IMR-90 (cell line): ENCODE results near the gene SIM1. TPM values are rescaled to one million over a fixed set of nuclear protein-coding genes. Genes with fewer than 3 reads are reported as not detected.

Experiments used
- ATAC-seq: fragments of 200-7000 bp; cut with Tn5 transposase; 2 replicates; pipeline ENCODE4 v1.9.1; 2020; ENCODE audit warnings: low read depth, mild to moderate bottlenecking, moderate library complexity
- BruUV-seq: library from RNA; stranded (reverse); fragments of 400-500 nt; replicated peaks from 2 replicates; lab custom pipeline; 2021; lab: Mats Ljungman, UMichigan
- CTCF ChIA-PET: fragments of 300-600 bp; formaldehyde crosslinking; extraction: SDS; loops from one replicate; lab custom pipeline; 2021; ENCODE audit warnings: antibody characterized with exemption; lab: Yijun Ruan, JAX
- POLR2A ChIA-PET: fragments of 300-600 bp; sonication (Branson Sonifier 250); formaldehyde crosslinking; loops from one replicate; lab custom pipeline; 2022; ENCODE audit warnings: antibody characterized with exemption; ENCODE audit not compliant: unreplicated experiment; lab: Charles Lee
- DNase-seq: peaks from one replicate; pipeline ENCODE4 v3.0.0; 2013
- H2AFZ ChIP-seq: replicated peaks from 2 replicates; pipeline ENCODE3; 2013; ENCODE audit warnings: low read length, mild to moderate bottlenecking; ENCODE audit not compliant: poor library complexity
- H2AK5ac ChIP-seq: 2 replicates; pipeline ENCODE4 v1.6.1; 2013; ENCODE audit warnings: low read depth, low read length, inconsistent platforms
- H2AK9ac ChIP-seq: replicated peaks from 2 replicates; pipeline ENCODE3; 2013; ENCODE audit warnings: mild to moderate bottlenecking, low read depth, low read length, moderate library complexity; ENCODE audit not compliant: poor library complexity
- H2BK120ac ChIP-seq: 2 replicates; pipeline ENCODE4 v1.6.1; 2013; ENCODE audit warnings: low read depth, low read length, inconsistent platforms
- H2BK15ac ChIP-seq: 3 replicates; pipeline ENCODE4 v1.6.1; 2013; ENCODE audit warnings: low read depth, low read length, inconsistent platforms
- H2BK20ac ChIP-seq: 2 replicates; pipeline ENCODE4 v1.6.1; 2013; ENCODE audit warnings: low read depth, mild to moderate bottlenecking, inconsistent platforms, low read length, moderate library complexity
- H2BK5ac ChIP-seq: 2 replicates; pipeline ENCODE4 v1.6.1; 2013; ENCODE audit warnings: mild to moderate bottlenecking, low read depth, low read length, inconsistent platforms; ENCODE audit not compliant: poor library complexity, severe bottlenecking
- H3K14ac ChIP-seq: replicated peaks from 2 replicates; pipeline ENCODE4 v1.6.1; 2013; ENCODE audit warnings: low read depth, low read length, inconsistent platforms
- H3K18ac ChIP-seq: 2 replicates; pipeline ENCODE4 v1.6.1; 2013; ENCODE audit warnings: low read depth, low read length, control low read depth
- H3K23ac ChIP-seq: 2 replicates; pipeline ENCODE4 v1.6.1; 2013; ENCODE audit warnings: low read depth, low read length, inconsistent platforms
- H3K27ac ChIP-seq: 2 replicates; pipeline ENCODE4 v1.5.1; 2013; ENCODE audit warnings: mild to moderate bottlenecking, control low read depth, low read length; ENCODE audit not compliant: insufficient read depth
- H3K27me3 ChIP-seq: 2 replicates; pipeline ENCODE4 v1.6.1; 2013; ENCODE audit warnings: low read length; ENCODE audit not compliant: control insufficient read depth, insufficient read depth
- H3K36me3 ChIP-seq: 2 replicates; pipeline ENCODE4 v1.6.1; 2013; ENCODE audit warnings: low read length, mixed read lengths; ENCODE audit not compliant: control insufficient read depth, insufficient read depth
- H3K4ac ChIP-seq: 2 replicates; pipeline ENCODE4 v1.6.1; 2013; ENCODE audit warnings: low read depth, low read length, inconsistent platforms
- H3K4me1 ChIP-seq: 2 replicates; pipeline ENCODE4 v1.6.1; 2013; ENCODE audit warnings: low read length, mixed read lengths; ENCODE audit not compliant: control insufficient read depth, insufficient read depth
- H3K4me2 ChIP-seq: 2 replicates; pipeline ENCODE4 v1.6.1; 2013; ENCODE audit warnings: low read depth, mild to moderate bottlenecking, control low read depth, low read length, moderate library complexity
- H3K4me3 ChIP-seq: 2 replicates; pipeline ENCODE4 v1.5.1; 2013; ENCODE audit warnings: low read depth, mild to moderate bottlenecking, control low read depth, low read length, moderate library complexity; ENCODE audit not compliant: insufficient read depth
- H3K56ac ChIP-seq: 2 replicates; pipeline ENCODE4 v1.6.1; 2013; ENCODE audit warnings: low read length, inconsistent platforms; ENCODE audit not compliant: insufficient read depth; ENCODE audit errors: extremely low read depth
- H3K79me1 ChIP-seq, 2 experiments: 2 replicates each; pipeline ENCODE4 v1.6.1; 2013; ENCODE audit warnings: low read length in 2 of 2, inconsistent platforms in 1 of 2, low read depth in 1 of 2
- H3K9ac ChIP-seq: 2 replicates; pipeline ENCODE4 v1.6.1; 2013; ENCODE audit warnings: low read depth, low read length, control low read depth
- H3K9me1 ChIP-seq: 2 replicates; pipeline ENCODE4 v1.6.1; 2013; ENCODE audit warnings: low read length, inconsistent platforms; ENCODE audit not compliant: insufficient read depth
- H3K9me3 ChIP-seq: 2 replicates; pipeline ENCODE4 v1.6.1; 2013; ENCODE audit warnings: low read length; ENCODE audit not compliant: control insufficient read depth, insufficient read depth
- H4K20me1 ChIP-seq: 2 replicates; pipeline ENCODE4 v1.6.1; 2013; ENCODE audit warnings: low read length, inconsistent platforms; ENCODE audit not compliant: insufficient read depth
- H4K5ac ChIP-seq: 2 replicates; pipeline ENCODE4 v1.6.1; 2013; ENCODE audit warnings: mild to moderate bottlenecking, low read depth, low read length, control low read depth
- H4K8ac ChIP-seq, 2 experiments: 2 replicates each; pipeline ENCODE4 v1.6.1; 2013; ENCODE audit warnings: low read depth in 2 of 2, low read length in 2 of 2, control low read depth in 1 of 2, inconsistent platforms in 1 of 2
- H4K91ac ChIP-seq: 2 replicates; pipeline ENCODE4 v1.6.1; 2013; ENCODE audit warnings: low read depth, low read length, inconsistent platforms; ENCODE audit not compliant: insufficient read depth
- CEBPB ChIP-seq: IDR thresholded peaks from 2 replicates; pipeline ENCODE4 v1.6.1; 2012; ENCODE audit warnings: low read depth, low read length, improper control_type of control experiment
- CHD1 ChIP-seq: IDR thresholded peaks from 2 replicates; pipeline ENCODE4 v1.6.1; 2012; ENCODE audit warnings: low read depth, low read length, improper control_type of control experiment
- FOS ChIP-seq: fragments of 150-350 bp; IDR thresholded peaks from 2 replicates; pipeline ENCODE4 v1.6.1; 2016; ENCODE audit warnings: low read depth, low read length
- MAFK ChIP-seq: IDR thresholded peaks from 2 replicates; pipeline ENCODE4 v1.6.1; 2012; ENCODE audit warnings: low read depth, low read length, improper control_type of control experiment
- MAZ ChIP-seq: IDR thresholded peaks from 2 replicates; pipeline ENCODE4 v1.6.1; 2012; ENCODE audit warnings: low read depth, mild to moderate bottlenecking, low read length, improper control_type of control experiment, moderate library complexity, borderline replicate concordance
- NFE2L2 ChIP-seq: fragments of 150-350 bp; IDR thresholded peaks from 2 replicates; pipeline ENCODE4 v1.6.1; 2016; ENCODE audit warnings: low read depth, mild to moderate bottlenecking, low read length
- POLR2A ChIP-seq: IDR thresholded peaks from 2 replicates; pipeline ENCODE4 v1.6.1; 2012; ENCODE audit warnings: mild to moderate bottlenecking, low read depth, low read length
- SMC3 ChIP-seq: fragments of 150-350 bp; IDR thresholded peaks from 2 replicates; pipeline ENCODE4 v1.6.1; 2016; ENCODE audit warnings: low read depth, mild to moderate bottlenecking, antibody characterized with exemption, low read length, moderate library complexity
- WGBS, 2 experiments: methylation state at CpG; one replicate each; pipeline versions ENCODE4 v1.1.5 to v1.1.7; 2013; ENCODE audit warnings: missing lambda C conversion rate in 2 of 2; ENCODE audit not compliant: insufficient read length in 1 of 2; ENCODE audit errors: extremely low coverage in 2 of 2; 5-methylcytosine and 5-hydroxymethylcytosine counted together
- dilution Hi-C: fragments of 300-500 bp; cut with HindIII; formaldehyde crosslinking; loops from one replicate; pipeline ENCODE4 v1.14.3; 2018; ENCODE audit warnings: low sequenced_read_pairs; ENCODE audit not compliant: unreplicated experiment
- in situ Hi-C: fragments of 300-500 bp; cut with MboI; formaldehyde crosslinking; loops from 3 replicates; pipeline ENCODE4 v1.14.3; 2019; ENCODE audit warnings: low sequenced_read_pairs, inconsistent platforms, mixed read lengths
- intact Hi-C: fragments of 100-400 bp; cut with micrococcal nuclease; formaldehyde crosslinking; loops from 2 replicates; pipeline ENCODE4 v1.10.0; 2022
- polyA plus RNA-seq, 3 experiments: library from polyadenylated mRNA; depleted of rRNA; stranded (reverse); fragments of >200 nt; gene quantifications; 2 replicates each; pipeline ENCODE4 v1.2.3, GENCODE V29; 2012; ENCODE audit warnings: low replicate concordance in 1 of 3
- total RNA-seq: library from RNA; depleted of rRNA; stranded (reverse); fragments of >200 nt; gene quantifications from 2 replicates; pipeline ENCODE4 v1.2.3, GENCODE V29; 2012
- TF ChIP-seq, protein P1 (sequence below): conservative IDR thresholded peaks from 2 replicates; pipeline ENCODE4 v1.5.1; 2012; ENCODE audit warnings: mild to moderate bottlenecking, low read depth, low read length, improper control_type of control experiment
- TF ChIP-seq, protein P2 (sequence below): fragments of 150-350 bp; IDR thresholded peaks from 2 replicates; pipeline ENCODE4 v1.6.1; 2016; ENCODE audit warnings: low read depth, mild to moderate bottlenecking, low read length, moderate library complexity, borderline replicate concordance

The SIM1 gene
- total and polyA plus RNA-seq, 2 of the 4 experiments (the other 2 are of a cell fraction), result not detected

DNA sequence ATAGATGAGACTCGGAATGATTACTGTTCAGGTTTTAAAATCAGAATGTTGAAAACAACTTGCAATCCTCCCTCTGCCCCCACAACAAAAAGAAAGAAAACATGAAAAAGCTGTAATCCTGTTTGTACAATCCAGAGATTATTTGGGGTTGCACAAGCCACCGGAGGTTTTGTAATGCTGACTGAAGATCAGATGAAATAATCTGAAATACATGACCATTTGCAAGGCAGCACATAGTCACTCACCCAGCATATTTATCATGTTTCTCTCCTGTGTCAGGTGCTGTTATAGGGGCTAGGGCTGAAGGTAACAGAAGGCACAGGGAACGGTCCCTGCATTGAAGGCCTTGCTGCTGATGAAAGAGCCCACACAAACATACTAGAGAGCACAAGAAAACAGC, 85.3 kb downstream of the SIM1 start:
- peak overlapping the region; percentile 56 for H2AFZ ChIP-seq
- no peaks in the 10 kb centered on the region for H3K79me1 ChIP-seq
- TF ChIP-seq NFE2L2 (no peak), CEBPB (no peak), FOS (no peak), SMC3 (no peak), POLR2A (no peak), MAZ (no peak), MAFK (no peak), CHD1 (no peak)
- TF ChIP-seq, protein P1, sequence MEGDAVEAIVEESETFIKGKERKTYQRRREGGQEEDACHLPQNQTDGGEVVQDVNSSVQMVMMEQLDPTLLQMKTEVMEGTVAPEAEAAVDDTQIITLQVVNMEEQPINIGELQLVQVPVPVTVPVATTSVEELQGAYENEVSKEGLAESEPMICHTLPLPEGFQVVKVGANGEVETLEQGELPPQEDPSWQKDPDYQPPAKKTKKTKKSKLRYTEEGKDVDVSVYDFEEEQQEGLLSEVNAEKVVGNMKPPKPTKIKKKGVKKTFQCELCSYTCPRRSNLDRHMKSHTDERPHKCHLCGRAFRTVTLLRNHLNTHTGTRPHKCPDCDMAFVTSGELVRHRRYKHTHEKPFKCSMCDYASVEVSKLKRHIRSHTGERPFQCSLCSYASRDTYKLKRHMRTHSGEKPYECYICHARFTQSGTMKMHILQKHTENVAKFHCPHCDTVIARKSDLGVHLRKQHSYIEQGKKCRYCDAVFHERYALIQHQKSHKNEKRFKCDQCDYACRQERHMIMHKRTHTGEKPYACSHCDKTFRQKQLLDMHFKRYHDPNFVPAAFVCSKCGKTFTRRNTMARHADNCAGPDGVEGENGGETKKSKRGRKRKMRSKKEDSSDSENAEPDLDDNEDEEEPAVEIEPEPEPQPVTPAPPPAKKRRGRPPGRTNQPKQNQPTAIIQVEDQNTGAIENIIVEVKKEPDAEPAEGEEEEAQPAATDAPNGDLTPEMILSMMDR, result no peak
- TF ChIP-seq, protein P2, sequence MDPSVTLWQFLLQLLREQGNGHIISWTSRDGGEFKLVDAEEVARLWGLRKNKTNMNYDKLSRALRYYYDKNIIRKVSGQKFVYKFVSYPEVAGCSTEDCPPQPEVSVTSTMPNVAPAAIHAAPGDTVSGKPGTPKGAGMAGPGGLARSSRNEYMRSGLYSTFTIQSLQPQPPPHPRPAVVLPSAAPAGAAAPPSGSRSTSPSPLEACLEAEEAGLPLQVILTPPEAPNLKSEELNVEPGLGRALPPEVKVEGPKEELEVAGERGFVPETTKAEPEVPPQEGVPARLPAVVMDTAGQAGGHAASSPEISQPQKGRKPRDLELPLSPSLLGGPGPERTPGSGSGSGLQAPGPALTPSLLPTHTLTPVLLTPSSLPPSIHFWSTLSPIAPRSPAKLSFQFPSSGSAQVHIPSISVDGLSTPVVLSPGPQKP, result no peak
- H2BK15ac ChIP-seq, result no peak overlapping the region
- no peak overlapping the region for H2BK120ac ChIP-seq
- DNase-seq, result no peak
- no peak overlapping the region for H3K18ac ChIP-seq
- H3K4me1 ChIP-seq, result no peaks in the 10 kb centered on the region
- no peak overlapping the region for H3K27ac ChIP-seq
- no peak overlapping the region for H2BK5ac ChIP-seq
- H3K14ac ChIP-seq, result no peak overlapping the region
- dilution Hi-C loops (no loop called here), in situ Hi-C loops (no loop called here), intact Hi-C loops (no loop called here)
- H3K4ac ChIP-seq, result no peak overlapping the region
- H3K23ac ChIP-seq, result no peak overlapping the region
- H3K56ac ChIP-seq, result no peak overlapping the region
- H2AK9ac ChIP-seq, result no peak overlapping the region
- no peaks in the 10 kb centered on the region for H4K20me1 ChIP-seq
- no peak overlapping the region for H4K5ac ChIP-seq
- no peak overlapping the region for H3K9ac ChIP-seq
- WGBS, 2 experiments, result no CpG with 5 or more reads among the region's 3 CpGs
- H4K8ac ChIP-seq, result no peak overlapping the region
- H2AK5ac ChIP-seq, result no peak overlapping the region
- POLR2A ChIA-PET, result no interaction called here
- BruUV-seq, result no TSS peak
- no peak for ATAC-seq
- no peak overlapping the region for H3K4me3 ChIP-seq
- no peak overlapping the region for H2BK20ac ChIP-seq
- no peaks in the 10 kb centered on the region for H3K9me3 ChIP-seq
- H3K27me3 ChIP-seq, result no peaks in the 10 kb centered on the region
- H4K91ac ChIP-seq, result no peak overlapping the region
- CTCF ChIA-PET, result interaction anchor here (0.6 kb wide), 1 partner anchor 69 kb away, joined by 3 read pairs; no protein-coding TSS in a partner anchor
- H3K9me1 ChIP-seq, result no peaks in the 10 kb centered on the region
- no peak overlapping the region for H3K4me2 ChIP-seq
- no peaks in the 10 kb centered on the region for H3K36me3 ChIP-seq
